GM21529 (cell line): ENCODE data around the gene FMN2.
"Not testable (repeated sequence)": the region's sequence is repeated elsewhere in the genome, so short reads cannot be mapped to it uniquely, and the experiment has no call there.

Experiments used
- ATAC-seq: cut with Tn5 transposase; IDR thresholded peaks from one replicate; pipeline ENCODE4 v1.9.1; 2021; ENCODE audit not compliant: unreplicated experiment

FMN2 gene

GRCh38 chr1:240306673-240307072, 215.0 kb downstream of the FMN2 start:
- no peak for ATAC-seq

GRCh38 chr1:240308096-240308495, 216.4 kb downstream of the FMN2 start:
- ATAC-seq, result no peak

GRCh38 chr1:240309769-240310168, 218.1 kb downstream of the FMN2 start:
- ATAC-seq, result no peak

GRCh38 chr1:240310226-240310925, 218.7 kb downstream of the FMN2 start:
- ATAC-seq, result no peak

- ATAC-seq, result no peak
These were observed 221.2 kb downstream of the FMN2 start for GRCh38 chr1:240312872-240313271.

GRCh38 chr1:240314845-240315801, 223.4 kb downstream of the FMN2 start:
- no peak for ATAC-seq

- ATAC-seq, result no peak
These were observed 228.3 kb downstream of the FMN2 start for GRCh38 chr1:240319998-240320397.

GRCh38 chr1:240320659-240321058, 229.0 kb downstream of the FMN2 start:
- no peak for ATAC-seq

GRCh38 chr1:240322943-240323342, 231.3 kb downstream of the FMN2 start:
- ATAC-seq, result no peak

GRCh38 chr1:240328382-240328781, 236.7 kb downstream of the FMN2 start:
- not testable (repeated sequence) for ATAC-seq

GRCh38 chr1:240329443-240329842, 237.8 kb downstream of the FMN2 start:
- ATAC-seq, result no peak

- no peak for ATAC-seq
These were observed 241.0 kb downstream of the FMN2 start for GRCh38 chr1:240332672-240333071.

- no peak for ATAC-seq
These were observed 246.1 kb downstream of the FMN2 start for GRCh38 chr1:240337781-240338180.

GRCh38 chr1:240338837-240339236, 247.2 kb downstream of the FMN2 start:
- ATAC-seq, result no peak

GRCh38 chr1:240341365-240342250, 249.9 kb downstream of the FMN2 start:
- ATAC-seq, result no peak

- no peak for ATAC-seq
These were observed 250.6 kb downstream of the FMN2 start for GRCh38 chr1:240342251-240342625.

GRCh38 chr1:240343045-240343444, 251.4 kb downstream of the FMN2 start:
- no peak for ATAC-seq

- ATAC-seq, result no peak
These were observed 252.3 kb downstream of the FMN2 start for GRCh38 chr1:240343966-240344365.

GRCh38 chr1:240344918-240345317, 253.2 kb downstream of the FMN2 start:
- no peak for ATAC-seq

- ATAC-seq, result no peak
These were observed 258.0 kb downstream of the FMN2 start for GRCh38 chr1:240349695-240350094.

- ATAC-seq, result no peak
These were observed 259.2 kb downstream of the FMN2 start for GRCh38 chr1:240350910-240351331.
